C4-2B (cell line): ENCODE results near the gene BLVRA.

Source experiments
- H3K27ac ChIP-seq: fragments of 450-650 bp; 2 replicates; pipeline ENCODE4 v1.5.1; 2017
- CTCF ChIP-seq: fragments of 450-650 bp; conservative IDR thresholded peaks from 2 replicates; pipeline ENCODE4 v1.5.1; 2017; ENCODE audit warnings: mild to moderate bottlenecking
- ZFX ChIP-seq: fragments of 450-650 bp; IDR thresholded peaks from 2 replicates; pipeline ENCODE4 v1.6.1; 2017

Gene BLVRA

DNA sequence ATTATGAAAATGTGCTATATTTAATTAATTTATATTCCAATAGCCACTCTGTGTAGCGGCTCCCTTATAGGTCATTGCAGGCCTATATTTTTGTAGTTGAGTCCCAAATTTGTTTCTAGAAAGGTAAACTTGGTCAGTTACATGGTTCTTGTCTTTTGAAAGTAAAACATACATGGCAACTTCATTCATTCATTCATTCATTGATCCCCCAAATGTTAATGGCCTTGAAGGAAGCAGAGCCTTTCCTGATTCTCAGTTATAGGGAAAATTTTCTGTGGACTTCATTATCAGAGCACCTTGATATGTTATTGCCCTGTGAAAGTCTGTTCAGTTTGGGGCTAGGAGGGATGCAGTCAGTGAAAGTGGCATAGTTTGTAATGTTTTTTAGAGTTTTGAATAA lies 2.9 kb downstream of the BLVRA start:
- no peak for TF ChIP-seq CTCF
- no peak for TF ChIP-seq ZFX
- no peak overlapping the region for H3K27ac ChIP-seq

GRCh38 chr7:43761938-43762692 lies 3.6 kb downstream of the BLVRA start:
- TF ChIP-seq CTCF, result no peak
- TF ChIP-seq ZFX, result no peak
- H3K27ac ChIP-seq, result no peak overlapping the region; the same call in 1 of the 2 replicates

GRCh38 chr7:43763183-43763582 lies 4.7 kb downstream of the BLVRA start:
- TF ChIP-seq ZFX, result no peak
- TF ChIP-seq CTCF, result peak; percentile 36

DNA sequence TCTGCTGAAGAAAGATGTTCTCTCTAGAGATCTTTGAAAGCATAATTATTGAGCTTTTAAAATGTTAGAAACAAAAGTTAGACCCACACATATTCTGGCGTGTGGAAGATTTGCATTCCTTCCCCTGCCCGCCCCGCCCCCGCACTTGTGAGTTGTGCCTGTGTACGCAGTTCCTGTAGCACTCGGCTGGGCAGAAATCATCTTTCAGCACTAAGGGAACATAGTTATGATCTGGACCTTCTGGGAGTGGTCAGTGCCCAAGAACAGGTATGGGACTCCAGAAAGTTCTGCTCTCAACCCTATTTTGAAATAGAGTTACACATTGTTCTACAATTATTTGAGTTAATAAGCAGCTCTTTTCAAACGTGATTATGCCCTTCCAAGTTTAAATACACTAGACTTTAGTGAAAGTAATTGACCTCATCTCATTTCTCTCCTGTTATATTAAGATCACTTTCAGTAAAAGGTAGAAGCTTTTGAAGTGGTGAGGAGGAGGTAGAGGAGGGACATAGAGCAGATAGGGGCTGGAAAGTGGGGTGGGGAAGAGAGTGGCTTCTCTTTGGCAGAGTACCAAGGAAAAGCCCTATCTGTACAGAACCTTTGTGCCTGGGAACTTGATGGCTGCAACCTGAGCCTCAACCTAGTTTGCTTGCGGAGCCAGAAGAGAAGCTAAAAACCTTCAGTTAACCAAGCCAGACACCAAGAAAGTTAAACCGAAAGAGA lies 5.7 kb downstream of the BLVRA start:
- TF ChIP-seq CTCF, result no peak
- no peak for TF ChIP-seq ZFX
- peak overlapping the region; percentile 58 for H3K27ac ChIP-seq

More at GRCh38 chr7:43763183-43763582, 4.7 kb downstream of the BLVRA start:
- peak overlapping the region; percentile 63 for H3K27ac ChIP-seq

DNA sequence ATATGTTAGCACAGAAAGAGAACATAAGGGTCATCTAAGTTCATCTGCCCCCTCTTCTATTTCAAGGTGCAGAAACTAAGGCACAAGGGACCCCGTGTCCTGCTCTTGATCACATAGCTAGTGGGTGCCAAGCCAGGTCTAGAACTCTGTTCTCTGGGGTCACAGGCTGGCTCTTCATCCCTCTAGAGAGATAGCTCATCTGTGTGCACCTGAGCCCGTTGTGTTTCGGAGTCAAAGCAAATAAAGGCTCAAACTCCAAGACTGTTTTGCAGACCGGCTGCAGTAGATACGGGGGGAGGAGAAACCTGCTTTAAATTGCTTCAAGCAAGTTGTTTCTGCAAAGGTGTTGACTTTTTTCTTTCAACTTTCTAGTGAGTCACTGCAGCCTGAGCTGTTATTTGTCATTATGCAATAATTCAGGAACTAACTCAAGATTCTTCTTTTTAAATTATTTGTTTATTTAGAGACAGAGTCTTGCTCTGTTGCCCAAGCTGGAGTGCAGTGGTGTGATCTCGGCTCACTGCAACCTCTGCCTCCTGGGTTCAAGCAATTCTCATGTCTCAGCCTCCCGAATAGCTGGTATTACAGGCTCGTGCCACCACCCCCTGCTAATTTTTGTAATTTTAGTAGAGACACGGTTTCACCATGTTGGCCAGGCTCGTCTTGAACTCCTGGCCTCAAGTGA lies 6.5 kb downstream of the BLVRA start:
- TF ChIP-seq CTCF (no peak), ZFX (no peak)
- H3K27ac ChIP-seq, result peak overlapping the region; percentile 58

DNA sequence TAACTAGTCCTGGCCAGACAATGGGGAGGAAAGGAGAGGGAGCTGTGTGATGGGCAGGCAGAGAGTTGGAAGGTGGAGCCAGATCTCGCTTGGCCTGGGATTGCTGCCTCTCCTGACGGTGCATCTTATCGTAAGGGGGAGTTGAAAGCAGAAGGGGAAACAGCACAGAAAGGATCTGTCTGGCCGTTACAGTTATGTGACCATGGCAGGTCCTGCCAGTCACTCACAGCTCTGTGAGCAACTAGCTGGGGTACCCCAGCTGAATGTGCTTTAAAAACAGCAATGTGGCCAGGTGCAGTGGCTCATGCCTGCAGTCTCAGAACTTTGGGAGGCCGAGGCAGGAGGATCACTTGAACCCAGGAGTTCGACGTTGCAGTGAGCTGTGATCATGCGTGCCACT lies 8.1 kb downstream of the BLVRA start:
- H3K27ac ChIP-seq, result no peak overlapping the region
- TF ChIP-seq CTCF (no peak), ZFX (no peak)

DNA sequence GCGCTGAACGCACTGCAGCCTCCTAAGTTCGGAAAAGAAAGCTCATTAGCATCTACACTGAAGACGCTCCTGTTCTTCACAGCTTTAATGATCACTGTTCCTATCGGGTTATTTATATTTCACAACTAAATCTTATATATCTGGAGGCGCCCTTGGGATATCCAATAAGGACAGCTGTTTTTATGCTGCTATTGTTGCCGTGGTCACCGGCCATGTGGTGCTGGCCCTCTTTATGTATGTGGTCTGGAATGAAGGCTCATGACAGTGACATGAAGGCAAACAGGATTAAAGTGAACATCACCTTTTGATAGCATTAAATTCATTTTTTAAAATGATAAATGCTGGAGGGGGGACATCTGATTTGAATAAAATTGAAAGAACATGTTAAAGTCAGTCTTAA lies 8.8 kb downstream of the BLVRA start:
- no peak for TF ChIP-seq ZFX
- TF ChIP-seq CTCF, result no peak
- H3K27ac ChIP-seq, result no peak overlapping the region
